Trophoblast cell (in vitro differentiated cells and primary cell): ENCODE data around the gene CD69.

Experiments
- DNase-seq, 2 donors: peaks; one replicate each; pipeline ENCODE4 v3.0.0-alpha.2; 2016
- H2AFZ ChIP-seq: 2 replicates; pipeline ENCODE4 v1.6.1; 2013; ENCODE audit warnings: low read length, moderate library complexity, mild to moderate bottlenecking; ENCODE audit not compliant: insufficient read depth, poor library complexity
- H2AK5ac ChIP-seq: 2 replicates; pipeline ENCODE4 v1.6.1; 2013; ENCODE audit warnings: mild to moderate bottlenecking, low read length
- H2BK120ac ChIP-seq: 2 replicates; pipeline ENCODE4 v1.6.1; 2013; ENCODE audit warnings: low read length, mild to moderate bottlenecking, moderate library complexity; ENCODE audit not compliant: insufficient read depth, poor library complexity
- H2BK12ac ChIP-seq: 2 replicates; pipeline ENCODE4 v1.6.1; 2013; ENCODE audit warnings: mild to moderate bottlenecking, low read length, moderate library complexity
- H2BK5ac ChIP-seq: 2 replicates; pipeline ENCODE4 v1.6.1; 2013; ENCODE audit warnings: low read length, low read depth, moderate library complexity, mild to moderate bottlenecking; ENCODE audit not compliant: poor library complexity
- H3K14ac ChIP-seq: 2 replicates; pipeline ENCODE4 v1.6.1; 2013; ENCODE audit warnings: mild to moderate bottlenecking, low read length
- H3K18ac ChIP-seq: 2 replicates; pipeline ENCODE4 v1.6.1; 2013; ENCODE audit warnings: mild to moderate bottlenecking, low read length
- H3K23ac ChIP-seq: 2 replicates; pipeline ENCODE4 v1.6.1; 2013; ENCODE audit warnings: low read length
- H3K27ac ChIP-seq: 2 replicates; pipeline ENCODE4 v1.5.1; 2013; ENCODE audit warnings: low read depth, mild to moderate bottlenecking, inconsistent platforms, low read length, moderate library complexity
- H3K27me3 ChIP-seq: 2 replicates; pipeline ENCODE4 v1.6.1; 2013; ENCODE audit warnings: inconsistent platforms, mild to moderate bottlenecking, low read length, moderate library complexity; ENCODE audit not compliant: insufficient read depth
- H3K36me3 ChIP-seq, 2 experiments: 1 replicate in 1 of 2; 2 replicates in 1 of 2; pipeline ENCODE4 v1.6.1; 2013; ENCODE audit warnings: low read length in 2 of 2, mild to moderate bottlenecking in 2 of 2, moderate library complexity in 1 of 2; ENCODE audit not compliant: insufficient read depth in 2 of 2, control insufficient read depth in 1 of 2
- H3K4ac ChIP-seq: 2 replicates; pipeline ENCODE4 v1.6.1; 2013; ENCODE audit warnings: low read depth, mild to moderate bottlenecking, low read length, moderate library complexity
- H3K4me1 ChIP-seq, 2 experiments: 1 replicate in 1 of 2; 2 replicates in 1 of 2; pipeline ENCODE4 v1.6.1; 2013; ENCODE audit warnings: low read length in 2 of 2, mild to moderate bottlenecking in 2 of 2, moderate library complexity in 1 of 2; ENCODE audit not compliant: insufficient read depth in 2 of 2, control insufficient read depth in 1 of 2
- H3K4me2 ChIP-seq: 2 replicates; pipeline ENCODE4 v1.6.1; 2013; ENCODE audit warnings: inconsistent platforms, mild to moderate bottlenecking, low read length, moderate library complexity
- H3K4me3 ChIP-seq: 2 replicates; pipeline ENCODE4 v1.5.1; 2013; ENCODE audit warnings: mild to moderate bottlenecking, low read depth, low read length, inconsistent platforms
- H3K79me1 ChIP-seq: one replicate; pipeline ENCODE4 v1.6.1; 2013; ENCODE audit warnings: low read length
- H3K79me2 ChIP-seq: 2 replicates; pipeline ENCODE4 v1.6.1; 2013; ENCODE audit warnings: low read length, mild to moderate bottlenecking; ENCODE audit not compliant: control insufficient read depth, insufficient read depth, poor library complexity
- H3K9ac ChIP-seq: 2 replicates; pipeline ENCODE4 v1.6.1; 2013; ENCODE audit warnings: mild to moderate bottlenecking, low read length
- H3K9me3 ChIP-seq: 2 replicates; pipeline ENCODE4 v1.6.1; 2013; ENCODE audit warnings: low read depth, mild to moderate bottlenecking, control low read depth, inconsistent platforms, low read length; ENCODE audit not compliant: insufficient read depth
- H4K12ac ChIP-seq: 2 replicates; pipeline ENCODE4 v1.6.1; 2013; ENCODE audit warnings: low read depth, mild to moderate bottlenecking, low read length, moderate library complexity
- H4K8ac ChIP-seq: 2 replicates; pipeline ENCODE4 v1.6.1; 2013; ENCODE audit warnings: low read depth, mild to moderate bottlenecking, low read length, moderate library complexity
- H4K91ac ChIP-seq: one replicate; pipeline ENCODE4 v1.6.1; 2013; ENCODE audit warnings: low read depth, mild to moderate bottlenecking, low read length, moderate library complexity
- WGBS: extraction: QIAGEN DNeasy Blood & Tissue Kit; methylation state at CpG from one replicate; pipeline ENCODE4 v1.1.7; 2013; ENCODE audit warnings: missing lambda C conversion rate; ENCODE audit not compliant: insufficient read length, insufficient coverage; ENCODE audit errors: extremely low coverage; 5-methylcytosine and 5-hydroxymethylcytosine counted together

Gene CD69

GRCh38 chr12:9735601-9736000 lies 25.1 kb downstream of the CD69 start:
- no peak overlapping the region for H2BK5ac ChIP-seq
- H3K18ac ChIP-seq: no peak overlapping the region
- H4K91ac ChIP-seq: no peak overlapping the region
- H3K4ac ChIP-seq: no peak overlapping the region
- no peaks in the 10 kb centered on the region for H3K36me3 ChIP-seq
- WGBS: no CpG with 5 or more reads among the region's 3 CpGs
- H3K4me3 ChIP-seq: no peak overlapping the region
- no peak overlapping the region for H2BK120ac ChIP-seq
- H2BK12ac ChIP-seq: no peak overlapping the region
- no peak overlapping the region for H4K12ac ChIP-seq
- H4K8ac ChIP-seq: no peak overlapping the region
- no peak overlapping the region for H3K4me2 ChIP-seq
- H3K23ac ChIP-seq: no peak overlapping the region
- no peak overlapping the region for H3K9ac ChIP-seq
- no peaks in the 10 kb centered on the region for H3K4me1 ChIP-seq
- no peak for DNase-seq
- no peak overlapping the region for H2AFZ ChIP-seq
- no peak overlapping the region for H2AK5ac ChIP-seq
- H3K27me3 ChIP-seq: no peaks in the 10 kb centered on the region
- H3K79me2 ChIP-seq: no peaks in the 10 kb centered on the region
- H3K9me3 ChIP-seq: no peaks in the 10 kb centered on the region
- no peak overlapping the region for H3K14ac ChIP-seq
- no peaks in the 10 kb centered on the region for H3K79me1 ChIP-seq
- no peak overlapping the region for H3K27ac ChIP-seq

DNA sequence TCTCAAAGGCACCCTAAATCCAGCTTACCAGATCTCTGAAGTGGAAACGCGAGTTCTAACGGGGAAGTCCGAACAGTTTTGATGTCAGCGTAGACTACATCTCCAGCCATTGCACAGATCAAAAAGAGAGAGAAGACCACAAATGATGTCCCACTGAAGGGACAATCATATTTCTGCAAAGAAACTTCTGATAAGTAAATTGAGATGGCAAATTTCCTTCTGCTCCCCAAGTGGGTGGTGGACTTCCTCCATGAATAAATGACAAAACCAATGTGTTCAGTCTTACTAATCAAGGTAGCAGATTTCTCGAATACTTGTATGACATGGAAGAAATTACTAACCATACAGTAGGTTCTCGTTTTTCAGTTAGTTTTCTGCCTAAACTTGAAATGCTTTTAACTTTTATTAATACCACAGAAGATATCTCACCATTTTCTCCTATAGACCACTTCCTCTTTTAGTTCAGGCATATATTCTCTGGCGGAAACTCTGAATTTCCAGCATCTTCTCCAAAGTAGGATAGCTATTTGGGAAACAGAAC lies 27.7 kb downstream of the CD69 start, which contains the start of gene CLECL1:
TSS of gene CLECL1 (minus strand) at position 177 of the 541 bp plus-strand sequence.
- no peak within 1 kb of the TSS for H2AK5ac ChIP-seq
- no peaks in the 10 kb centered on the region for H3K4me1 ChIP-seq
- no peak for DNase-seq
- no peak within 1 kb of the TSS for H2BK120ac ChIP-seq
- no peak within 1 kb of the TSS for H3K4ac ChIP-seq
- no CpG with 5 or more reads among the region's 8 CpGs for WGBS
- H3K9ac ChIP-seq: no peak within 1 kb of the TSS
- H3K27ac ChIP-seq: no peak within 1 kb of the TSS
- no peak within 1 kb of the TSS for H3K23ac ChIP-seq
- no peaks in the 10 kb centered on the region for H3K27me3 ChIP-seq
- no peak within 1 kb of the TSS for H3K14ac ChIP-seq
- H3K9me3 ChIP-seq: no peaks in the 10 kb centered on the region
- H3K79me2 ChIP-seq: no peaks in the 10 kb centered on the region
- H2BK12ac ChIP-seq: no peak within 1 kb of the TSS
- H2BK5ac ChIP-seq: no peak within 1 kb of the TSS
- no peak within 1 kb of the TSS for H4K12ac ChIP-seq
- no peak within 1 kb of the TSS for H3K18ac ChIP-seq
- H3K36me3 ChIP-seq: no peaks in the 10 kb centered on the region
- no peaks in the 10 kb centered on the region for H3K79me1 ChIP-seq
- no peak within 1 kb of the TSS for H3K4me3 ChIP-seq
- H3K4me2 ChIP-seq: no peak within 1 kb of the TSS
- no peak within 1 kb of the TSS for H4K91ac ChIP-seq
- no peak within 1 kb of the TSS for H4K8ac ChIP-seq
- no peak within 1 kb of the TSS for H2AFZ ChIP-seq

DNA sequence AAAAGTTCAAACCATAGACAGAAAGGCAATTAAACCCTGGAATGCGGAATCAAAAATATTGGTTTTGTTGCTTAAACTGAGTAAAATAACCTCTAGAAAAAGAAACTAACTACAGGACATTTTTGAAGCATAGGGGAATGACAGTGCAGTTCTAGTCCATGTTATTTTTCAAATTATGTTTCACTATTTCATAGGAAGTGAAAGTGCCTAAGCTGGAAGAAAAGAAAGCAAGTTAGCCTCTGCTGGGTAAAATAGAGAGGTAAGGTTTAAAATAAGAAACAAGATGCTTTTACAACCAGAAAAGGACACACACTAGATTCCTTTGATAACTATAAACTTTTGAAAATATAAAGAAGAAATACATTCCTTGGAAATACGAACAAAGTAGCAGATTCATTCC lies 28.9 kb downstream of the CD69 start:
- Histone ChIP-seq H3K14ac (no peak overlapping the region), H2AK5ac (no peak overlapping the region)
- DNase-seq: no peak

GRCh38 chr12:9731393-9731792 lies 29.3 kb downstream of the CD69 start:
- Histone ChIP-seq H4K12ac (no peak overlapping the region), H2BK12ac (no peak overlapping the region), H3K27ac (no peak overlapping the region), H3K4me1 (no peaks in the 10 kb centered on the region), H3K9ac (no peak overlapping the region), H2BK120ac (no peak overlapping the region), H3K27me3 (no peaks in the 10 kb centered on the region), H3K36me3 (no peaks in the 10 kb centered on the region), H3K79me1 (no peaks in the 10 kb centered on the region), H3K18ac (no peak overlapping the region), H4K8ac (no peak overlapping the region), H4K91ac (no peak overlapping the region), H3K9me3 (no peaks in the 10 kb centered on the region), H2AFZ (no peak overlapping the region), H3K14ac (no peak overlapping the region), H3K23ac (no peak overlapping the region), H2AK5ac (no peak overlapping the region), H3K4me3 (no peak overlapping the region), H3K4ac (no peak overlapping the region), H2BK5ac (no peak overlapping the region), H3K79me2 (no peaks in the 10 kb centered on the region), H3K4me2 (no peak overlapping the region)
- no peak for DNase-seq
- no CpG with 5 or more reads among the region's 6 CpGs for WGBS

More for the DNA sequence above, 28.9 kb downstream of the CD69 start:
- no CpG with 5 or more reads among the region's 2 CpGs for WGBS
- Histone ChIP-seq H2BK120ac (no peak overlapping the region), H3K4me2 (no peak overlapping the region), H3K4me3 (no peak overlapping the region), H3K9me3 (no peaks in the 10 kb centered on the region), H4K12ac (no peak overlapping the region), H3K79me1 (no peaks in the 10 kb centered on the region), H4K8ac (no peak overlapping the region), H3K23ac (no peak overlapping the region), H3K9ac (no peak overlapping the region), H2BK5ac (no peak overlapping the region), H4K91ac (no peak overlapping the region), H3K18ac (no peak overlapping the region), H3K36me3 (no peaks in the 10 kb centered on the region), H3K79me2 (no peaks in the 10 kb centered on the region), H3K4me1 (no peaks in the 10 kb centered on the region), H3K27ac (no peak overlapping the region), H2BK12ac (no peak overlapping the region), H3K27me3 (no peaks in the 10 kb centered on the region), H2AFZ (no peak overlapping the region), H3K4ac (no peak overlapping the region)
